ENCODE results near the gene APP.

APP gene

DNA sequence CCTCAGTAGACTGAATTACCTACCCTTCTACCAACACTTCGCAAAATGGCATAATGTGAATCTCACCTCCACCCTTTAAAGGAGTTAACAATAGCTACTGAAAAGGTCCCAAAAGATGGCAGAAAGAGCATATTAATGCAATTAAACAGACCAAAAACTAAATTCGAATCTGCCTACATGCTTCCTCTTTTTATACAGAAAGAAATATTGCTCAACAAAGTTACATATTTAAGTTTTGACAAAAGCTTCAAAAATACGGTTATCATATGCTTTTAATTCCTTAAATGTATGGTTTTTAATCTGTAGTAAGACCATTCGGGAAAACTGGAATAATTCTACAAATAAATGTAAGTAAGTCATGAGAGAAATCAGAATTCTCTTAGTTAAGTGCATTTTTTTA, 2.2 kb downstream of the APP start:
- Histone ChIP-seq H4K20me1 (ENCODE audit: insufficient read depth, low read length) (peaks cover 6% of the 10 kb centered on the region; the same call in 1 of the 2 replicates), H3K4me1 (ENCODE audit: low read length) (peaks cover 7% of the 10 kb centered on the region; the same call in 1 of the 2 replicates), H3K79me2 (ENCODE audit: low read length) (peaks cover 70% of the 10 kb centered on the region), H3K9me3 (replicated peaks; ENCODE audit: insufficient read depth, low read length) (no peaks in the 10 kb centered on the region), H3F3A (ENCODE audit: insufficient read depth, low read length) (peaks cover 4% of the 10 kb centered on the region; the same call in 1 of the 2 replicates), H2AFZ (ENCODE audit: low read length) (no peak overlapping the region), H3K36me3 (replicated peaks; ENCODE audit: insufficient read depth, low read length) (no peaks in the 10 kb centered on the region; the same call in 1 of the 2 replicates), H3K4me3 (ENCODE audit: low read length) (peak overlapping the region; percentile 90; the same call in 1 of the 2 replicates), H3K27ac (ENCODE audit: low read length) (no peak overlapping the region), H3K9ac (ENCODE audit: low read length) (peak overlapping the region; percentile 5; the same call in 1 of the 2 replicates), H3K27me3 (replicated peaks; ENCODE audit: insufficient read depth, low read length) (no peaks in the 10 kb centered on the region), H3K4me2 (ENCODE audit: low read depth, low read length) (peak overlapping the region; percentile 91), H3K9me2 (replicated peaks; ENCODE audit: insufficient read depth, low read length) (no peaks in the 10 kb centered on the region)
- no peak for DNase-seq
- no peak for TF ChIP-seq EZH2phosphoT487 (IDR thresholded peaks at IDR 0.05; ENCODE audit: low read length)

DNA sequence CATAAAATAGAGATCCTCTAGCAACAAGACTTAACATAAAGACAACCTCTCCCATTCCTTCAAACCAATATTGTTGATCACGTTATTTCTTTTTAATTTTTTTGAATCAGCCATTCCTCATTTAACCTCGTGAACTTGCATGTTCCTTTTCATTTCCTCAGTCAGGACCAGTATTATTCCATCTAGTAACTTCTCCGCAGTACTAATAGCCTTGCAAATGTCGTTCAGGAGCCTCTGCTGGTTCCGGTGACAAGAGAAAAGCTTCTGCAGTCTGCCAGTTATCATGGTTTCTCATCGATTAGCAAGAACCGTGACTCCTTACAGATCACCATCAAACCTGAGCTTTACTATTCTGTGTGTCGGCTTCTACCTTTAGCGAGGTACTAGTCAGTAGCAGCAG, 3.0 kb downstream of the APP start:
- no peaks in the 10 kb centered on the region; the same call in 1 of the 2 replicates for H3K36me3 ChIP-seq (replicated peaks; ENCODE audit: insufficient read depth, low read length)
- peaks cover 6% of the 10 kb centered on the region; the same call in 1 of the 2 replicates for H4K20me1 ChIP-seq (ENCODE audit: insufficient read depth, low read length)
- H3K4me3 ChIP-seq (ENCODE audit: low read length) = no peak overlapping the region
- no peak for TF ChIP-seq EZH2phosphoT487 (IDR thresholded peaks at IDR 0.05; ENCODE audit: low read length)
- TF ChIP-seq EZH2 (optimal IDR thresholded peaks at IDR 0.05; ENCODE audit: low read depth, low read length) = no peak
- TF ChIP-seq, protein P1, sequence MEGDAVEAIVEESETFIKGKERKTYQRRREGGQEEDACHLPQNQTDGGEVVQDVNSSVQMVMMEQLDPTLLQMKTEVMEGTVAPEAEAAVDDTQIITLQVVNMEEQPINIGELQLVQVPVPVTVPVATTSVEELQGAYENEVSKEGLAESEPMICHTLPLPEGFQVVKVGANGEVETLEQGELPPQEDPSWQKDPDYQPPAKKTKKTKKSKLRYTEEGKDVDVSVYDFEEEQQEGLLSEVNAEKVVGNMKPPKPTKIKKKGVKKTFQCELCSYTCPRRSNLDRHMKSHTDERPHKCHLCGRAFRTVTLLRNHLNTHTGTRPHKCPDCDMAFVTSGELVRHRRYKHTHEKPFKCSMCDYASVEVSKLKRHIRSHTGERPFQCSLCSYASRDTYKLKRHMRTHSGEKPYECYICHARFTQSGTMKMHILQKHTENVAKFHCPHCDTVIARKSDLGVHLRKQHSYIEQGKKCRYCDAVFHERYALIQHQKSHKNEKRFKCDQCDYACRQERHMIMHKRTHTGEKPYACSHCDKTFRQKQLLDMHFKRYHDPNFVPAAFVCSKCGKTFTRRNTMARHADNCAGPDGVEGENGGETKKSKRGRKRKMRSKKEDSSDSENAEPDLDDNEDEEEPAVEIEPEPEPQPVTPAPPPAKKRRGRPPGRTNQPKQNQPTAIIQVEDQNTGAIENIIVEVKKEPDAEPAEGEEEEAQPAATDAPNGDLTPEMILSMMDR (IDR thresholded peaks at IDR 0.05; ENCODE audit: low read length) = no peak
- no peak for DNase-seq
- no peak overlapping the region for H3K9ac ChIP-seq (ENCODE audit: low read length)
- H3K9me3 ChIP-seq (replicated peaks; ENCODE audit: insufficient read depth, low read length) = no peaks in the 10 kb centered on the region
- H2AFZ ChIP-seq (ENCODE audit: low read length) = no peak overlapping the region
- H3K9me2 ChIP-seq (replicated peaks; ENCODE audit: insufficient read depth, low read length) = no peaks in the 10 kb centered on the region
- H3K27ac ChIP-seq (ENCODE audit: low read length) = no peak overlapping the region
- no peak overlapping the region for H3K4me2 ChIP-seq (ENCODE audit: low read depth, low read length)
- peaks cover 4% of the 10 kb centered on the region; the same call in 1 of the 2 replicates for H3F3A ChIP-seq (ENCODE audit: insufficient read depth, low read length)
- H3K4me1 ChIP-seq (ENCODE audit: low read length) = peaks cover 7% of the 10 kb centered on the region; the same call in 1 of the 2 replicates
- peaks cover 76% of the 10 kb centered on the region for H3K79me2 ChIP-seq (ENCODE audit: low read length)
- no peaks in the 10 kb centered on the region for H3K27me3 ChIP-seq (replicated peaks; ENCODE audit: insufficient read depth, low read length)

DNA sequence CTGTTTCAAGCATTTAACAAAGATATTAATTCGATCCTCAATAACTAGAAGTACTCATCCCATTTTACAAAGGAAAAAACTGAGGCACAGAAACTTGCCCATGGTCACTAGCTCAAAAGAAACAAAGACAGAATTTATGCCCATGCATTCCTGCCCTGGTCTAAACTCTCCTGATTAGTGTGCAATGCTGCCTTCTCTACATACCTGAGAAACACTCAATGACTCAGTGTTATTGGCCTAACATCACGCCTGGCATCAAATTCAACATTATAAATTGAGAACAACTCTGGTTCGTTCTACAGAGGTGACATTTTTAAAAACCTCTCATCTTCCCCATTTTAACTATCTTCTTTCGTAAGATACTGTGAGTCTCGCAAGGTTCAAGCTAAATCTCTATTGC, 5.2 kb downstream of the APP start:
- TF ChIP-seq, protein P1 (IDR thresholded peaks at IDR 0.05; ENCODE audit: low read length) = no peak
- TF ChIP-seq EZH2phosphoT487 (IDR thresholded peaks at IDR 0.05; ENCODE audit: low read length) (no peak), EZH2 (optimal IDR thresholded peaks at IDR 0.05; ENCODE audit: low read depth, low read length) (no peak)
- Histone ChIP-seq H3K9me3 (replicated peaks; ENCODE audit: insufficient read depth, low read length) (no peaks in the 10 kb centered on the region), H3K4me3 (ENCODE audit: low read length) (no peak overlapping the region), H3K9ac (ENCODE audit: low read length) (no peak overlapping the region), H3K36me3 (replicated peaks; ENCODE audit: insufficient read depth, low read length) (no peaks in the 10 kb centered on the region; the same call in 1 of the 2 replicates), H3K9me2 (replicated peaks; ENCODE audit: insufficient read depth, low read length) (no peaks in the 10 kb centered on the region), H3K4me1 (ENCODE audit: low read length) (peaks cover 7% of the 10 kb centered on the region; the same call in 1 of the 2 replicates), H3K27ac (ENCODE audit: low read length) (no peak overlapping the region), H4K20me1 (ENCODE audit: insufficient read depth, low read length) (peaks cover 6% of the 10 kb centered on the region; the same call in 1 of the 2 replicates), H3K27me3 (replicated peaks; ENCODE audit: insufficient read depth, low read length) (no peaks in the 10 kb centered on the region), H3K79me2 (ENCODE audit: low read length) (peaks cover 97% of the 10 kb centered on the region), H3K4me2 (ENCODE audit: low read depth, low read length) (no peak overlapping the region), H3F3A (ENCODE audit: insufficient read depth, low read length) (peaks cover 4% of the 10 kb centered on the region; the same call in 1 of the 2 replicates), H2AFZ (ENCODE audit: low read length) (no peak overlapping the region)
- DNase-seq = no peak

DNA sequence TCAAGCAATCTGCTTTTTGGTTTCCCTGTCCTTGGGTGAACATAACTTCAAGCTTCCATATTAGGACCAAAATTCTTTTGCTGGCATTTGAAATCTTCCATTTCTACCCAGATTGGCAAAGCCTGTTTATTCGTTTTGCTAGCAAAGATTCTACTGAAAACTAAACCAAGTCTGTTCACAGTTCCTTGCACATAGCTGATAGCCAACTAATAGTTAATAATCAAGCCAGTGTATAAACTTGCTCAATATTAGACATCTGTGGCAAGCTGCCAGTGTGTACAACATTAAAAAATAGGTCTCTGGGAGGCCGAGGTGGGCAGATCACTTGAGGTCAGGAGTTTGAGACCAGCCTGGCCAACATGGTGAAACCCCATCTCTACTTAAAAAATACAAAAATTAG, 6.3 kb downstream of the APP start:
- Histone ChIP-seq H3F3A (ENCODE audit: insufficient read depth, low read length) (peaks cover 4% of the 10 kb centered on the region; the same call in 1 of the 2 replicates), H3K27me3 (replicated peaks; ENCODE audit: insufficient read depth, low read length) (no peaks in the 10 kb centered on the region), H3K9me2 (replicated peaks; ENCODE audit: insufficient read depth, low read length) (no peaks in the 10 kb centered on the region), H3K9me3 (replicated peaks; ENCODE audit: insufficient read depth, low read length) (no peaks in the 10 kb centered on the region), H3K4me3 (ENCODE audit: low read length) (no peak overlapping the region), H3K4me1 (ENCODE audit: low read length) (peaks cover 7% of the 10 kb centered on the region; the same call in 1 of the 2 replicates), H3K36me3 (replicated peaks; ENCODE audit: insufficient read depth, low read length) (no peaks in the 10 kb centered on the region; the same call in 1 of the 2 replicates), H3K9ac (ENCODE audit: low read length) (no peak overlapping the region), H2AFZ (ENCODE audit: low read length) (no peak overlapping the region), H3K27ac (ENCODE audit: low read length) (no peak overlapping the region), H3K4me2 (ENCODE audit: low read depth, low read length) (no peak overlapping the region), H4K20me1 (ENCODE audit: insufficient read depth, low read length) (peaks cover 6% of the 10 kb centered on the region; the same call in 1 of the 2 replicates), H3K79me2 (ENCODE audit: low read length) (peaks cover 97% of the 10 kb centered on the region)
- TF ChIP-seq, protein P1 (IDR thresholded peaks at IDR 0.05; ENCODE audit: low read length) = no peak
- TF ChIP-seq EZH2phosphoT487 (IDR thresholded peaks at IDR 0.05; ENCODE audit: low read length) (no peak), EZH2 (optimal IDR thresholded peaks at IDR 0.05; ENCODE audit: low read depth, low read length) (no peak)
- DNase-seq = no peak
